H9 (cell line): Measurements from ENCODE around the gene HOXC10. TPM values are rescaled to one million over a fixed set of nuclear protein-coding genes. Genes with fewer than 3 reads are reported as not detected.

ENCODE experiments used
- DNase-seq: peaks from one replicate; pipeline ENCODE4 v3.0.0-alpha.2; 2017
- H2AFZ ChIP-seq: one replicate; pipeline ENCODE4 v1.6.1; 2013; ENCODE audit warnings: mild to moderate bottlenecking, low read length, control low read depth, moderate library complexity
- H2AK5ac ChIP-seq: 2 replicates; pipeline ENCODE4 v1.6.1; 2013; ENCODE audit warnings: low read length, control low read depth, mixed read lengths; ENCODE audit not compliant: insufficient read length
- H2BK120ac ChIP-seq: one replicate; pipeline ENCODE4 v1.6.1; 2013; ENCODE audit warnings: low read depth, mild to moderate bottlenecking, low read length, control low read depth, inconsistent platforms; ENCODE audit not compliant: poor library complexity, severe bottlenecking
- H2BK12ac ChIP-seq: 2 replicates; pipeline ENCODE4 v1.6.1; 2013; ENCODE audit warnings: low read length, control low read depth, mixed read lengths, low read depth; ENCODE audit not compliant: insufficient read length
- H2BK15ac ChIP-seq: 2 replicates; pipeline ENCODE4 v1.6.1; 2013; ENCODE audit warnings: low read depth, low read length, control low read depth
- H2BK20ac ChIP-seq: one replicate; pipeline ENCODE4 v1.6.1; 2013; ENCODE audit warnings: low read depth, mild to moderate bottlenecking, low read length, control low read depth, inconsistent platforms; ENCODE audit not compliant: poor library complexity, severe bottlenecking
- H2BK5ac ChIP-seq: 2 replicates; pipeline ENCODE4 v1.6.1; 2013; ENCODE audit warnings: low read length, control low read depth, mixed read lengths; ENCODE audit not compliant: insufficient read length
- H3K14ac ChIP-seq: 2 replicates; pipeline ENCODE4 v1.6.1; 2013; ENCODE audit warnings: low read length, control low read depth; ENCODE audit not compliant: insufficient read depth
- H3K18ac ChIP-seq: 2 replicates; pipeline ENCODE4 v1.6.1; 2013; ENCODE audit warnings: low read depth, mild to moderate bottlenecking, mixed read lengths, low read length, control low read depth; ENCODE audit not compliant: insufficient read length
- H3K23ac ChIP-seq: 2 replicates; pipeline ENCODE4 v1.6.1; 2013; ENCODE audit warnings: low read length, control low read depth, mixed read lengths, low read depth; ENCODE audit not compliant: insufficient read length
- H3K23me2 ChIP-seq: 2 replicates; pipeline ENCODE4 v1.6.1; 2013; ENCODE audit warnings: low read depth, mild to moderate bottlenecking, mixed read lengths, low read length, control low read depth; ENCODE audit not compliant: insufficient read length, poor library complexity, severe bottlenecking
- H3K27ac ChIP-seq: 2 replicates; pipeline ENCODE4 v1.5.1; 2013; ENCODE audit warnings: low read length, control low read depth, mixed read lengths, low read depth; ENCODE audit not compliant: insufficient read length
- H3K27me3 ChIP-seq: 2 replicates; pipeline ENCODE4 v1.6.1; 2013; ENCODE audit warnings: low read length, control low read depth, inconsistent platforms; ENCODE audit not compliant: insufficient read depth
- H3K4ac ChIP-seq: 2 replicates; pipeline ENCODE4 v1.6.1; 2013; ENCODE audit warnings: low read depth, mild to moderate bottlenecking, control low read depth, inconsistent platforms, low read length, moderate library complexity
- H3K4me1 ChIP-seq: 2 replicates; pipeline ENCODE4 v1.6.1; 2013; ENCODE audit warnings: low read length, control low read depth, inconsistent platforms; ENCODE audit not compliant: insufficient read depth
- H3K4me2 ChIP-seq: 2 replicates; pipeline ENCODE4 v1.6.1; 2013; ENCODE audit warnings: low read length, control low read depth, mixed read lengths; ENCODE audit not compliant: insufficient read length, insufficient read depth
- H3K56ac ChIP-seq: 2 replicates; pipeline ENCODE4 v1.6.1; 2013; ENCODE audit warnings: low read depth, mild to moderate bottlenecking, mixed read lengths, low read length, control low read depth; ENCODE audit not compliant: insufficient read length
- H3K79me1 ChIP-seq: 2 replicates; pipeline ENCODE4 v1.6.1; 2013; ENCODE audit warnings: low read depth, mild to moderate bottlenecking, moderate library complexity, low read length, control low read depth, inconsistent platforms; ENCODE audit not compliant: insufficient read depth, poor library complexity, severe bottlenecking
- H3K79me2 ChIP-seq: 2 replicates; pipeline ENCODE4 v1.6.1; 2013; ENCODE audit warnings: low read length, control low read depth, inconsistent platforms; ENCODE audit not compliant: insufficient read depth
- H3K9ac ChIP-seq: 2 replicates; pipeline ENCODE4 v1.6.1; 2013; ENCODE audit warnings: low read length, control low read depth, mixed read lengths; ENCODE audit not compliant: insufficient read length; ENCODE audit errors: extremely low read depth
- H3K9me3 ChIP-seq: one replicate; pipeline ENCODE4 v1.6.1; 2013; ENCODE audit warnings: low read depth, low read length, inconsistent platforms; ENCODE audit not compliant: control insufficient read depth
- H3T11ph ChIP-seq: one replicate; pipeline ENCODE4 v1.6.1; 2013; ENCODE audit warnings: mild to moderate bottlenecking, low read length, control low read depth, inconsistent platforms
- H4K20me1 ChIP-seq: one replicate; pipeline ENCODE4 v1.6.1; 2013; ENCODE audit not compliant: control insufficient read depth, insufficient read length, insufficient read depth
- H4K5ac ChIP-seq: 2 replicates; pipeline ENCODE4 v1.6.1; 2013; ENCODE audit warnings: low read depth, mild to moderate bottlenecking, mixed read lengths, low read length, control low read depth; ENCODE audit not compliant: insufficient read length
- H4K8ac ChIP-seq: replicated peaks from 2 replicates; pipeline ENCODE4 v1.6.1; 2013; ENCODE audit warnings: low read length, control low read depth, mixed read lengths, low read depth; ENCODE audit not compliant: insufficient read length
- H4K91ac ChIP-seq: 2 replicates; pipeline ENCODE4 v1.6.1; 2013; ENCODE audit warnings: low read depth, mild to moderate bottlenecking, moderate library complexity, mixed read lengths, low read length, control low read depth; ENCODE audit not compliant: insufficient read length
- H3K27ac Mint-ChIP-seq, 3 experiments: 2 replicates in 2 of 3; 3 replicates in 1 of 3; pipeline ENCODE4 v1.8.0; 2020 to 2021; ENCODE audit warnings: mixed read lengths in 3 of 3, mild to moderate bottlenecking in 1 of 3, moderate library complexity in 1 of 3
- H3K27me3 Mint-ChIP-seq: 2 replicates; pipeline ENCODE4 v1.8.0; 2021; ENCODE audit warnings: low read depth, mild to moderate bottlenecking, moderate library complexity, mixed read lengths
- H3K36me3 Mint-ChIP-seq, 3 experiments: 2 replicates in 2 of 3; 3 replicates in 1 of 3; pipeline ENCODE4 v1.8.0; 2020 to 2021; ENCODE audit warnings: low read depth in 3 of 3, mixed read lengths in 3 of 3; ENCODE audit not compliant: insufficient read depth in 1 of 3
- H3K4me1 Mint-ChIP-seq, 2 experiments: 2 replicates each; pipeline ENCODE4 v1.8.0; 2020; ENCODE audit warnings: mixed read lengths in 2 of 2
- H3K4me3 Mint-ChIP-seq, 2 experiments: 2 replicates in 1 of 2; 3 replicates in 1 of 2; pipeline ENCODE4 v1.8.0; 2020 to 2021; ENCODE audit warnings: mild to moderate bottlenecking in 2 of 2, mixed read lengths in 2 of 2, moderate library complexity in 1 of 2
- H3K9me3 Mint-ChIP-seq, 2 experiments: 2 replicates in 1 of 2; 3 replicates in 1 of 2; pipeline ENCODE4 v1.8.0; 2020; ENCODE audit warnings: mild to moderate bottlenecking in 2 of 2, mixed read lengths in 2 of 2, moderate library complexity in 1 of 2
- WGBS: extraction: QIAGEN DNeasy Blood & Tissue Kit; methylation state at CpG from one replicate; pipeline ENCODE4 v1.1.7; 2013; ENCODE audit warnings: missing lambda C conversion rate, low lambda C conversion rate, mixed read lengths; ENCODE audit not compliant: insufficient read length; ENCODE audit errors: extremely low coverage; 5-methylcytosine and 5-hydroxymethylcytosine counted together
- total RNA-seq: library from RNA; stranded (reverse); gene quantifications from 2 replicates; pipeline ENCODE4 v1.2.1, GENCODE V29; 2021
- TF ChIP-seq, protein P1 (sequence below): fragments of 200-600 bp; sonication (generic); conservative IDR thresholded peaks from 3 replicates; pipeline ENCODE4 v1.8.0; 2021; ENCODE audit warnings: antibody characterized with exemption, mild to moderate bottlenecking

HOXC10 gene
- total RNA-seq, 1 experiment from 2014 or later: not detected

DNA sequence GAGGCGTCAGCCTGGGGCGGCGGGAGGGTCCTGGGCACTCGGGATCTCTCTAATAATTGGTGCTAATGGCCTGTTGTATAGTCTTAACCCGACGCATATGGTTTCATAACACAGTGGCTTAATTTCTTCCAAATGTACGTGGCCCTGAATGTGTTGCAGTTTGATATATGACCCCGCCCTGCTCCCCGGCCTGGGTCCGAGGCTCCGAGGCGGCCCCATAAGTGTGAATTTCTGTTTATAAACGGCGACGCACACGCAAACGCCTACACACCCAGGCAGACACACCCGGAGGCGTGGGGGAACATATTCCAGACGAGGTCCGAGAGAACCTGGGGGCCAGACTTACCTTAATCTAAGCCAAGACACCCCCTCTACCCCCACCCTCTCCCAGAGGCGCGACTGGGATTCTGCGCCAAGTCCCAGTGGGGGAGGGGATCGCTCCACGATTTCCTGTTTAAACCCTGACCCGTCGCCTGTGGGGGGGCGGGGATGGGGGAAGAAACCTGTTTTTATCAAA is 33.6 kb downstream of the HOXC10 start:
- Mint-ChIP-seq H3K9me3 (peaks cover 0 to 2% of the 10 kb centered on the region in 2 experiments; a peak in 2 of 5 replicates), H3K4me3 (peak overlapping the region; percentile 38 to 73), H3K27ac (no peak overlapping the region; a peak in 1 of 7 replicates), H3K27me3 (peaks cover 100% of the 10 kb centered on the region), H3K36me3 (no peaks in the 10 kb centered on the region), H3K4me1 (peaks cover 13 to 26% of the 10 kb centered on the region in 2 experiments)
- Histone ChIP-seq H3K14ac (no peak overlapping the region), H2BK15ac (no peak overlapping the region), H3K4me2 (peak overlapping the region; percentile 77), H2BK5ac (no peak overlapping the region), H3K23ac (no peak overlapping the region), H3K23me2 (peaks cover 10% of the 10 kb centered on the region), H3K9ac (no peak overlapping the region), H3T11ph (no peak overlapping the region), H3K4me1 (no peaks in the 10 kb centered on the region), H4K91ac (no peak overlapping the region), H4K8ac (no peak overlapping the region), H2BK12ac (no peak overlapping the region), H2AFZ (no peak overlapping the region), H3K79me2 (no peaks in the 10 kb centered on the region), H3K9me3 (no peaks in the 10 kb centered on the region), H3K4ac (no peak overlapping the region), H2AK5ac (no peak overlapping the region), H3K56ac (no peak overlapping the region), H3K27ac (no peak overlapping the region), H4K20me1 (no peaks in the 10 kb centered on the region), H3K79me1 (no peaks in the 10 kb centered on the region), H2BK120ac (no peak overlapping the region), H4K5ac (no peak overlapping the region), H3K18ac (no peak overlapping the region), H3K27me3 (peaks cover 93% of the 10 kb centered on the region), H2BK20ac (no peak overlapping the region)
- DNase-seq: no peak
- no CpG with 5 or more reads among the region's 29 CpGs for WGBS
- TF ChIP-seq, protein P1, sequence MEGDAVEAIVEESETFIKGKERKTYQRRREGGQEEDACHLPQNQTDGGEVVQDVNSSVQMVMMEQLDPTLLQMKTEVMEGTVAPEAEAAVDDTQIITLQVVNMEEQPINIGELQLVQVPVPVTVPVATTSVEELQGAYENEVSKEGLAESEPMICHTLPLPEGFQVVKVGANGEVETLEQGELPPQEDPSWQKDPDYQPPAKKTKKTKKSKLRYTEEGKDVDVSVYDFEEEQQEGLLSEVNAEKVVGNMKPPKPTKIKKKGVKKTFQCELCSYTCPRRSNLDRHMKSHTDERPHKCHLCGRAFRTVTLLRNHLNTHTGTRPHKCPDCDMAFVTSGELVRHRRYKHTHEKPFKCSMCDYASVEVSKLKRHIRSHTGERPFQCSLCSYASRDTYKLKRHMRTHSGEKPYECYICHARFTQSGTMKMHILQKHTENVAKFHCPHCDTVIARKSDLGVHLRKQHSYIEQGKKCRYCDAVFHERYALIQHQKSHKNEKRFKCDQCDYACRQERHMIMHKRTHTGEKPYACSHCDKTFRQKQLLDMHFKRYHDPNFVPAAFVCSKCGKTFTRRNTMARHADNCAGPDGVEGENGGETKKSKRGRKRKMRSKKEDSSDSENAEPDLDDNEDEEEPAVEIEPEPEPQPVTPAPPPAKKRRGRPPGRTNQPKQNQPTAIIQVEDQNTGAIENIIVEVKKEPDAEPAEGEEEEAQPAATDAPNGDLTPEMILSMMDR: no peak
